Lung (tissue), 12 donors: Measurements from ENCODE around the gene POC1A. TPM values are rescaled to one million over a fixed set of nuclear protein-coding genes. Genes with fewer than 3 reads are reported as not detected.

ENCODE experiments used
- ATAC-seq: fragments of 200-7000 bp; cut with Tn5 transposase; one replicate; pipeline ENCODE4 v1.9.1; 2020; ENCODE audit warnings: moderate number of reproducible peaks; ENCODE audit not compliant: insufficient read depth, low FRiP score
- DNase-seq, 3 donors: peaks; one replicate each; pipeline ENCODE4 v3.0.0-alpha.2; 2013 to 2017
- H3K27ac ChIP-seq, 2 donors: one replicate each; pipeline ENCODE4 v1.5.1; 2013; ENCODE audit warnings: mild to moderate bottlenecking in 2 of 2, moderate library complexity in 2 of 2, control low read depth in 1 of 2, inconsistent platforms in 1 of 2, low read depth in 1 of 2, low read length in 1 of 2
- H3K27me3 ChIP-seq, 3 donors: one replicate each; pipeline ENCODE4 v1.5.1; 2013; ENCODE audit warnings: low read length in 2 of 3; ENCODE audit not compliant: control insufficient read depth in 3 of 3, insufficient read depth in 3 of 3
- H3K36me3 ChIP-seq, 4 donors: one replicate each; pipeline ENCODE4 v1.5.1; 2013; ENCODE audit warnings: low read length in 4 of 4, mild to moderate bottlenecking in 1 of 4, moderate library complexity in 1 of 4; ENCODE audit not compliant: control insufficient read depth in 4 of 4, insufficient read depth in 4 of 4
- H3K4me1 ChIP-seq, 5 donors: one replicate each; pipeline ENCODE4 v1.5.1; 2013; ENCODE audit warnings: low read length in 5 of 5, mild to moderate bottlenecking in 2 of 5, moderate library complexity in 1 of 5; ENCODE audit not compliant: control insufficient read depth in 5 of 5, insufficient read depth in 5 of 5
- H3K4me3 ChIP-seq: one replicate; pipeline ENCODE4 v1.5.1; 2013; ENCODE audit warnings: mild to moderate bottlenecking, control low read depth, moderate library complexity
- H3K9ac ChIP-seq, 2 donors: one replicate each; pipeline ENCODE4 v1.5.1; 2013; ENCODE audit warnings: low read length in 2 of 2, control low read depth in 1 of 2; ENCODE audit not compliant: insufficient read depth in 1 of 2
- H3K9me3 ChIP-seq, 4 donors: one replicate each; pipeline ENCODE4 v1.5.1; 2013; ENCODE audit warnings: low read length in 3 of 4, mild to moderate bottlenecking in 1 of 4, moderate library complexity in 1 of 4; ENCODE audit not compliant: control insufficient read depth in 4 of 4, insufficient read depth in 3 of 4
- CTCF ChIP-seq: IDR thresholded peaks from 2 replicates; pipeline ENCODE4 v1.5.1; 2012; ENCODE audit warnings: mild to moderate bottlenecking; ENCODE audit errors: control extremely low read depth, extremely low read depth
- WGBS, 2 donors: extraction: QIAGEN DNeasy Blood & Tissue Kit; methylation state at CpG; one replicate each; pipeline ENCODE4 v1.1.7; 2013; 5-methylcytosine and 5-hydroxymethylcytosine counted together
- polyA plus RNA-seq, 2 donors: library from polyadenylated mRNA; stranded (reverse); fragments of 200-250 nt; gene quantifications; one replicate each; pipeline ENCODE4 v1.2.1, GENCODE V29; 2013
- total RNA-seq, 2 donors: library from RNA; depleted of rRNA in 1 of 2; stranded (reverse); fragments of >200 nt in 1 of 2; gene quantifications; one replicate each; pipeline ENCODE4 v1.2.1, GENCODE V29; 2014 to 2021
- donor health status: control.
- donor health status: control.
- donor health status: Bipolar disorder and iron deficiency.
- donor health status: healthy.
- donor health status: DM: yes; HTN: yes; CAD: no.

Gene POC1A
- total and polyA plus RNA-seq, 4 donors, result 2.3 to 5.4 (median 4.0) TPM

GRCh38 chr3:52126036-52126435 is 28.2 kb downstream of the POC1A start:
- H3K4me1 ChIP-seq, result peaks cover 0 to 14% (median 0%) of the 10 kb centered on the region in 5 donors
- DNase-seq, result no peak
- H3K27ac ChIP-seq, result no peak overlapping the region
- H3K36me3 ChIP-seq, result peaks cover 0 to 5% (median 0%) of the 10 kb centered on the region in 4 donors
- no peaks in the 10 kb centered on the region for H3K9me3 ChIP-seq
- H3K9ac ChIP-seq, result no peak overlapping the region
- H3K4me3 ChIP-seq, result no peak overlapping the region
- H3K27me3 ChIP-seq, result no peaks in the 10 kb centered on the region
- no peak for ATAC-seq
- TF ChIP-seq CTCF, result no peak
- WGBS, 2 donors, result 87 to 90% methylated on average over 4 of the region's 4 CpGs

GRCh38 chr3:52124766-52125165 is 29.5 kb downstream of the POC1A start:
- Histone ChIP-seq H3K27ac (no peak overlapping the region), H3K36me3 (peaks cover 0 to 7% (median 0%) of the 10 kb centered on the region in 4 donors), H3K9ac (no peak overlapping the region), H3K9me3 (no peaks in the 10 kb centered on the region), H3K4me3 (no peak overlapping the region), H3K27me3 (no peaks in the 10 kb centered on the region), H3K4me1 (peaks cover 0 to 14% (median 0%) of the 10 kb centered on the region in 5 donors)
- TF ChIP-seq CTCF, result no peak
- 94 to 95% methylated on average over 8 of the region's 8 CpGs for WGBS, 2 donors
- DNase-seq, result no peak
- no peak for ATAC-seq

GRCh38 chr3:52124126-52124525 is 30.1 kb downstream of the POC1A start:
- 90 to 92% methylated on average over 2 of the region's 2 CpGs for whole genome bisulfite sequencing, 2 donors
- DNase-seq, result no peak

More at GRCh38 chr3:52124126-52124525, 30.1 kb downstream of the POC1A start:
- H3K36me3 ChIP-seq, result peaks cover 0 to 8% (median 0%) of the 10 kb centered on the region in 4 donors
- no peak for TF ChIP-seq CTCF
- no peaks in the 10 kb centered on the region for H3K27me3 ChIP-seq
- H3K9ac ChIP-seq, result no peak overlapping the region
- no peak overlapping the region for H3K4me3 ChIP-seq
- no peak for ATAC-seq
- no peaks in the 10 kb centered on the region for H3K9me3 ChIP-seq
- H3K4me1 ChIP-seq, result peaks cover 0 to 15% (median 0%) of the 10 kb centered on the region in 5 donors
- no peak overlapping the region for H3K27ac ChIP-seq
